ENCODE measurements around the gene NTM. TPM values are rescaled to one million over a fixed set of nuclear protein-coding genes. Genes with fewer than 3 reads are reported as not detected.
"Not testable (repeated sequence)": the region's sequence is repeated elsewhere in the genome, so short reads cannot be mapped to it uniquely, and the experiment has no call there.

The NTM gene
- total and polyA plus RNA-seq, 7 donors = 0.07 to 1.1 (median 0.22) TPM; not detected in 2

- ATAC-seq = peak in 2 of 4 donors; percentile 50 to 53
- Histone ChIP-seq H3K4me3 (no peak overlapping the region), H3K4me1 (no peaks in the 10 kb centered on the region), H3K27ac (no peak overlapping the region), H3K27me3 (ENCODE audit: insufficient read depth in 3 of 3, low read length in 2 of 3) (no peaks in the 10 kb centered on the region), H3K9me3 (no peaks in the 10 kb centered on the region), H3K36me3 (ENCODE audit: insufficient read depth in 1 of 2, low read depth in 1 of 2) (no peaks in the 10 kb centered on the region)
- no peak for DNase-seq
- 27 to 32% (median 29%) methylated on average over 8 of the region's 8 CpGs for WGBS, 3 donors
- intact Hi-C loops (cut with DNase I) = no loop called here
- TF ChIP-seq, protein P1, sequence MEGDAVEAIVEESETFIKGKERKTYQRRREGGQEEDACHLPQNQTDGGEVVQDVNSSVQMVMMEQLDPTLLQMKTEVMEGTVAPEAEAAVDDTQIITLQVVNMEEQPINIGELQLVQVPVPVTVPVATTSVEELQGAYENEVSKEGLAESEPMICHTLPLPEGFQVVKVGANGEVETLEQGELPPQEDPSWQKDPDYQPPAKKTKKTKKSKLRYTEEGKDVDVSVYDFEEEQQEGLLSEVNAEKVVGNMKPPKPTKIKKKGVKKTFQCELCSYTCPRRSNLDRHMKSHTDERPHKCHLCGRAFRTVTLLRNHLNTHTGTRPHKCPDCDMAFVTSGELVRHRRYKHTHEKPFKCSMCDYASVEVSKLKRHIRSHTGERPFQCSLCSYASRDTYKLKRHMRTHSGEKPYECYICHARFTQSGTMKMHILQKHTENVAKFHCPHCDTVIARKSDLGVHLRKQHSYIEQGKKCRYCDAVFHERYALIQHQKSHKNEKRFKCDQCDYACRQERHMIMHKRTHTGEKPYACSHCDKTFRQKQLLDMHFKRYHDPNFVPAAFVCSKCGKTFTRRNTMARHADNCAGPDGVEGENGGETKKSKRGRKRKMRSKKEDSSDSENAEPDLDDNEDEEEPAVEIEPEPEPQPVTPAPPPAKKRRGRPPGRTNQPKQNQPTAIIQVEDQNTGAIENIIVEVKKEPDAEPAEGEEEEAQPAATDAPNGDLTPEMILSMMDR (IDR thresholded peaks at IDR 0.05) = peak; percentile 32
Measured at GRCh38 chr11:132312701-132313111, 942.3 kb downstream of the NTM start.

DNA sequence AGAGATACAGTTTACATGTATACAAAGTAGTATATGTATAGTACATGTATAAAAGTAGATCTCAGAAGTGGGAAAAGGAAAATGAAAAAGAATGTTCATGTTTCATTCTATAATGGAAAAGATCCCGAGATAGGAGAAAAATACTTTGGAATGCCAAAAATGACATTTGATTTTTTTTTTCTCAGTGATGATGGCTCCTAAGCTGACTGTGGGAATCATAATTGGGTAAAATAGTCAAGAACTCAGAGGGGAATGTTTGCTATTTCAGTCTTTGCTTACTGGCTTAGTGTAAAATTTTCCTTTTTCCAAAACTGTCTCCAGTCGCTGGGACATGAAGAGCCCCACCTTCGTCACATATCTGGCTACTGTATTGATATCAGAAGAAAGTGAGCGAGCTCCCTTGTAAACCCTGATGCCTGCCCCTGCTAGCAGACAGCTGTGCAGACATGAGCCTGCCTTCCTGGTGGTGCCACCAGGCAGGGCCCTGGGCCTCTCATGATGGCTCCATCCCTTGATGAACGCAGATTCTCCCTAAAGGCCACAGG, 944.6 kb downstream of the NTM start:
- DNase-seq = no peak
- intact Hi-C loops (cut with DNase I) = no loop called here
- TF ChIP-seq, protein P1 (IDR thresholded peaks at IDR 0.05) = no peak
- no peak overlapping the region for H3K27ac ChIP-seq
- no peaks in the 10 kb centered on the region for H3K36me3 ChIP-seq (ENCODE audit: insufficient read depth in 1 of 2, low read depth in 1 of 2)
- ATAC-seq = no peak
- no peaks in the 10 kb centered on the region for H3K4me1 ChIP-seq
- H3K9me3 ChIP-seq = no peaks in the 10 kb centered on the region
- H3K27me3 ChIP-seq (ENCODE audit: insufficient read depth in 3 of 3, low read length in 2 of 3) = no peaks in the 10 kb centered on the region
- no peak overlapping the region for H3K4me3 ChIP-seq
- 72 to 79% (median 74%) methylated on average over 5 of the region's 5 CpGs for WGBS, 3 donors

GRCh38 chr11:132315696-132316095, 945.3 kb downstream of the NTM start:
- no peak overlapping the region for H3K27ac ChIP-seq
- DNase-seq (no peak), ATAC-seq (no peak)
- no peak overlapping the region for H3K4me3 ChIP-seq
- H3K27me3 ChIP-seq (ENCODE audit: insufficient read depth in 3 of 3, low read length in 2 of 3) = no peaks in the 10 kb centered on the region
- intact Hi-C loops (cut with DNase I) = no loop called here
- no peaks in the 10 kb centered on the region for H3K4me1 ChIP-seq
- TF ChIP-seq, protein P1 (IDR thresholded peaks at IDR 0.05) = no peak
- H3K9me3 ChIP-seq = no peaks in the 10 kb centered on the region
- WGBS, 3 donors = 62 to 69% (median 64%) methylated on average over 6 of the region's 6 CpGs
- no peaks in the 10 kb centered on the region for H3K36me3 ChIP-seq (ENCODE audit: insufficient read depth in 1 of 2, low read depth in 1 of 2)

DNA sequence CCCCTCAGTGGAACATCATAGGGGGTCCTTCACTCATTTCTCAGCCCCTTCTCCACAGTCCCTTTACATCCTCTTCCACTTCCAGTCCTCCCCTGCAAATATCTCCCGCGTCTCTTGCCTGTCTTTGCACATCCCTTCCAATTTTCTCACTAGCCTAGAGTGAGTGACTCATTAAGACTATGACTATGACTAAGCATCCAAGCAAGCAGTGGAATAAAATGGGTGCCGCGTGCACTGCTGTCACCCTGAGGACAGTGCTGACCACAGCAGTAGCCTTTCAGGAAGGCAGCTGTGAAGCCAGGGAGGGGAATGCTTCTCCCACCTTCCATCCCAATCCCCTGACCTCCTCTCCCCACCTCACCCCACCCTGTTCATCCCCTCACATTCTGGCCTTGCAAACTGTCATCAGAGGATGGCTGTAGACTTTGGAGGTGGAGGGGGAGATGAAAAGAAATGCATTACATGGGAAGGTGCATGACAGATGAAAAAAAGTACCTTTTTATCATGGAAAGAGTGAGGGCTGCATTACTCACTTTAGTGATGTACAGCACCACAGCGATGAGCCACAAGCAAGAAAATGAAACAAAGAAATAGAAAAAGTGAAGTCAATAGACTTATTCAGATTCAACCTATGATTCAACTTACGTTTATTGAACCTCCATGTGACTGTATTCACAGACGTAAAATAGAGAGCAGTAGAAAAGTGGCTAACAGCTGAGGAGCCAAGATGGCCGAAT, 948.2 kb downstream of the NTM start:
- H3K9me3 ChIP-seq = no peaks in the 10 kb centered on the region
- H3K27ac ChIP-seq = no peak overlapping the region
- no peak overlapping the region for H3K4me3 ChIP-seq
- no peak for DNase-seq
- ATAC-seq = no peak
- WGBS, 3 donors = 71 to 94% (median 86%) methylated on average over 8 of the region's 8 CpGs
- TF ChIP-seq, protein P1 (IDR thresholded peaks at IDR 0.05) = no peak
- H3K4me1 ChIP-seq = no peaks in the 10 kb centered on the region
- no peaks in the 10 kb centered on the region for H3K27me3 ChIP-seq (ENCODE audit: insufficient read depth in 3 of 3, low read length in 2 of 3)
- intact Hi-C loops (cut with DNase I) = no loop called here
- H3K36me3 ChIP-seq (ENCODE audit: insufficient read depth in 1 of 2, low read depth in 1 of 2) = no peaks in the 10 kb centered on the region

DNA sequence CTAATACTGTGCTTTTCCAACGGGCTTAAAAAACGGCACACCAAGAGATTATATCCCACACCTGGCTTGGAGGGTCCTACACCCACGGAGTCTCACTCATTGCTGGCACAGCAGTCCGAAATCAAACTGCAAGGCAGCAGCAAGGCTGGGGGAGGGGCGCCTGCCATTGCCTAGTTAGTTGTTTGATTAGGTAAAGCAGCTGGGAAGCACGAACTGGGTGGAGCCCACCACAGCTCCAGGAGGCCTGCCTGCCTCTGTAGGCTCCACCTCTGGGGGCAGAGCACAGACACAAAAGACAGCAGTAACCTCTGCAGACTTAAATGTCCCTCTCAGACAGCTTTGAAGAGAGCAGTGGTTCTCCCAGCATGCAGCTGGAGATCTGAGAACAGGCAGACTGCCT, 949.0 kb downstream of the NTM start:
- not testable (repeated sequence) for H3K36me3 ChIP-seq (ENCODE audit: insufficient read depth in 1 of 2, low read depth in 1 of 2); ATAC-seq

More for the DNA sequence above, 949.0 kb downstream of the NTM start:
- H3K4me3 ChIP-seq; H3K27me3 ChIP-seq (ENCODE audit: insufficient read depth in 3 of 3, low read length in 2 of 3); H3K9me3 ChIP-seq; H3K27ac ChIP-seq; DNase-seq; intact Hi-C loops (cut with DNase I); H3K4me1 ChIP-seq: not testable (repeated sequence)
- WGBS, 3 donors = 72 to 78% (median 76%) methylated on average over 6 of the region's 6 CpGs

Data from psoas muscle (tissue), 8 donors.